ENCODE measurements around the gene PTPN1. TPM values are rescaled to one million over a fixed set of nuclear protein-coding genes. Genes with fewer than 3 reads are reported as not detected.

Gene PTPN1
- polyA plus RNA-seq, 4 donors = 6.5 to 18.0 (median 12.6) TPM

- DNase-seq (no peak), FAIRE-seq (no peak)
- WGBS, 3 donors = 70 to 82% (median 71%) methylated on average over 7 of the region's 7 CpGs
- Histone ChIP-seq H3K4me1 (ENCODE audit: control insufficient read depth in 3 of 3, insufficient read depth in 2 of 3, low read depth in 1 of 3, low read length in 2 of 3) (peaks cover 0 to 3% (median 0%) of the 10 kb centered on the region in 3 donors), H3K4me3 (ENCODE audit: low read depth in 1 of 3, low read length in 3 of 3) (no peak overlapping the region), H3K9me3 (ENCODE audit: control insufficient read depth in 2 of 2, insufficient read depth in 1 of 2, low read depth in 1 of 2, low read length in 1 of 2) (no peaks in the 10 kb centered on the region), H3K27ac (ENCODE audit: low read depth in 1 of 3, low read length in 2 of 3) (no peak overlapping the region), H3K27me3 (ENCODE audit: control insufficient read depth in 3 of 3, insufficient read depth in 3 of 3, low read length in 3 of 3) (no peaks in the 10 kb centered on the region), H3K36me3 (ENCODE audit: control insufficient read depth in 3 of 3, insufficient read depth in 2 of 3, low read depth in 1 of 3, low read length in 3 of 3) (no peaks in the 10 kb centered on the region)
Observed at GRCh38 chr20:50629670-50630045, 119.5 kb downstream of the PTPN1 start.

GRCh38 chr20:50630578-50631263 is 120.5 kb downstream of the PTPN1 start:
- peaks cover 0 to 3% (median 0%) of the 10 kb centered on the region in 3 donors for H3K4me1 ChIP-seq (ENCODE audit: control insufficient read depth in 3 of 3, insufficient read depth in 2 of 3, low read depth in 1 of 3, low read length in 2 of 3)
- WGBS, 3 donors = 87 to 90% (median 87%) methylated on average over 20 to 21 of the region's 21 CpGs
- no peak overlapping the region for H3K4me3 ChIP-seq (ENCODE audit: low read depth in 1 of 3, low read length in 3 of 3)
- H3K36me3 ChIP-seq (ENCODE audit: control insufficient read depth in 3 of 3, insufficient read depth in 2 of 3, low read depth in 1 of 3, low read length in 3 of 3) = no peaks in the 10 kb centered on the region
- H3K27ac ChIP-seq (ENCODE audit: low read depth in 1 of 3, low read length in 2 of 3) = no peak overlapping the region
- no peak for FAIRE-seq
- H3K9me3 ChIP-seq (ENCODE audit: control insufficient read depth in 2 of 2, insufficient read depth in 1 of 2, low read depth in 1 of 2, low read length in 1 of 2) = no peaks in the 10 kb centered on the region
- H3K27me3 ChIP-seq (ENCODE audit: control insufficient read depth in 3 of 3, insufficient read depth in 3 of 3, low read length in 3 of 3) = peaks cover 0 to 3% (median 0%) of the 10 kb centered on the region in 3 donors
- no peak for DNase-seq

- no peaks in the 10 kb centered on the region for H3K36me3 ChIP-seq (ENCODE audit: control insufficient read depth in 3 of 3, insufficient read depth in 2 of 3, low read depth in 1 of 3, low read length in 3 of 3)
- peaks cover 0 to 14% (median under 1%) of the 10 kb centered on the region in 3 donors for H3K4me1 ChIP-seq (ENCODE audit: control insufficient read depth in 3 of 3, insufficient read depth in 2 of 3, low read depth in 1 of 3, low read length in 2 of 3)
- no peak overlapping the region for H3K4me3 ChIP-seq (ENCODE audit: low read depth in 1 of 3, low read length in 3 of 3)
- no peak for FAIRE-seq
- DNase-seq = no peak
- H3K9me3 ChIP-seq (ENCODE audit: control insufficient read depth in 2 of 2, insufficient read depth in 1 of 2, low read depth in 1 of 2, low read length in 1 of 2) = no peaks in the 10 kb centered on the region
- peaks cover 0 to 3% (median 0%) of the 10 kb centered on the region in 3 donors for H3K27me3 ChIP-seq (ENCODE audit: control insufficient read depth in 3 of 3, insufficient read depth in 3 of 3, low read length in 3 of 3)
- H3K27ac ChIP-seq (ENCODE audit: low read depth in 1 of 3, low read length in 2 of 3) = no peak overlapping the region
- 83 to 87% (median 86%) methylated on average over 7 of the region's 7 CpGs for WGBS, 3 donors
Observed at GRCh38 chr20:50632236-50632635, 122.1 kb downstream of the PTPN1 start.

- no peak for DNase-seq
- H3K4me3 ChIP-seq (ENCODE audit: low read depth in 1 of 3, low read length in 3 of 3) = no peak overlapping the region
Observed at GRCh38 chr20:50632701-50633100, 122.5 kb downstream of the PTPN1 start.

GRCh38 chr20:50633361-50633760 is 123.2 kb downstream of the PTPN1 start:
- Histone ChIP-seq H3K9me3 (ENCODE audit: control insufficient read depth in 2 of 2, insufficient read depth in 1 of 2, low read depth in 1 of 2, low read length in 1 of 2) (no peaks in the 10 kb centered on the region), H3K4me1 (ENCODE audit: control insufficient read depth in 3 of 3, insufficient read depth in 2 of 3, low read depth in 1 of 3, low read length in 2 of 3) (peaks cover 0 to 15% (median 3%) of the 10 kb centered on the region in 3 donors), H3K27me3 (ENCODE audit: control insufficient read depth in 3 of 3, insufficient read depth in 3 of 3, low read length in 3 of 3) (peaks cover 0 to 3% (median 0%) of the 10 kb centered on the region in 3 donors), H3K27ac (ENCODE audit: low read depth in 1 of 3, low read length in 2 of 3) (no peak overlapping the region), H3K4me3 (ENCODE audit: low read depth in 1 of 3, low read length in 3 of 3) (no peak overlapping the region), H3K36me3 (ENCODE audit: control insufficient read depth in 3 of 3, insufficient read depth in 2 of 3, low read depth in 1 of 3, low read length in 3 of 3) (no peaks in the 10 kb centered on the region)
- DNase-seq (no peak), FAIRE-seq (no peak)
- WGBS, 3 donors = 66 to 72% (median 70%) methylated on average over 10 of the region's 10 CpGs

More at GRCh38 chr20:50632701-50633100, 122.5 kb downstream of the PTPN1 start:
- peaks cover 0 to 15% (median 2%) of the 10 kb centered on the region in 3 donors for H3K4me1 ChIP-seq (ENCODE audit: control insufficient read depth in 3 of 3, insufficient read depth in 2 of 3, low read depth in 1 of 3, low read length in 2 of 3)
- 86 to 92% (median 91%) methylated on average over 5 of the region's 5 CpGs for WGBS, 3 donors
- no peak for FAIRE-seq
- peaks cover 0 to 3% (median 0%) of the 10 kb centered on the region in 3 donors for H3K27me3 ChIP-seq (ENCODE audit: control insufficient read depth in 3 of 3, insufficient read depth in 3 of 3, low read length in 3 of 3)
- H3K9me3 ChIP-seq (ENCODE audit: control insufficient read depth in 2 of 2, insufficient read depth in 1 of 2, low read depth in 1 of 2, low read length in 1 of 2) = no peaks in the 10 kb centered on the region
- H3K36me3 ChIP-seq (ENCODE audit: control insufficient read depth in 3 of 3, insufficient read depth in 2 of 3, low read depth in 1 of 3, low read length in 3 of 3) = no peaks in the 10 kb centered on the region
- no peak overlapping the region for H3K27ac ChIP-seq (ENCODE audit: low read depth in 1 of 3, low read length in 2 of 3)

GRCh38 chr20:50634191-50634590 is 124.0 kb downstream of the PTPN1 start:
- DNase-seq (no peak), FAIRE-seq (no peak)
- WGBS, 3 donors = 65 to 75% (median 74%) methylated on average over 6 of the region's 6 CpGs
- H3K36me3 ChIP-seq (ENCODE audit: control insufficient read depth in 3 of 3, insufficient read depth in 2 of 3, low read depth in 1 of 3, low read length in 3 of 3) = no peaks in the 10 kb centered on the region
- H3K27me3 ChIP-seq (ENCODE audit: control insufficient read depth in 3 of 3, insufficient read depth in 3 of 3, low read length in 3 of 3) = peaks cover 0 to 3% (median 0%) of the 10 kb centered on the region in 3 donors
- H3K9me3 ChIP-seq (ENCODE audit: control insufficient read depth in 2 of 2, insufficient read depth in 1 of 2, low read depth in 1 of 2, low read length in 1 of 2) = no peaks in the 10 kb centered on the region
- H3K4me3 ChIP-seq (ENCODE audit: low read depth in 1 of 3, low read length in 3 of 3) = no peak overlapping the region
- no peak overlapping the region for H3K27ac ChIP-seq (ENCODE audit: low read depth in 1 of 3, low read length in 2 of 3)
- H3K4me1 ChIP-seq (ENCODE audit: control insufficient read depth in 3 of 3, insufficient read depth in 2 of 3, low read depth in 1 of 3, low read length in 2 of 3) = peaks cover 0 to 15% (median 7%) of the 10 kb centered on the region in 3 donors

Other genes with a start within 250 kb of the PTPN1 start
- 10 to 100 TPM in 1 of 4 donors, 1 to 10 TPM in 2, under 1 TPM in 1; 0.22 to 10.9 (median 3.2) TPM for gene RIPOR3, start 181.2 kb downstream of the PTPN1 start, polyA plus RNA-seq
- 10 to 100 TPM in 1 of 4 donors, 1 to 10 TPM in 3; 2.4 to 14.3 (median 9.0) TPM for gene PARD6B, start 221.2 kb downstream of the PTPN1 start, polyA plus RNA-seq